Right renal cortex interstitium (tissue), 3 donors: Measurements from ENCODE around the gene SLX1A. TPM values are rescaled to one million over a fixed set of nuclear protein-coding genes. Genes with fewer than 3 reads are reported as not detected.
"Not testable (repeated sequence)": the region's sequence is repeated elsewhere in the genome, so short reads cannot be mapped to it uniquely, and the experiment has no call there.

ENCODE experiments used
- DNase-seq, 3 donors: peaks; one replicate each; pipeline ENCODE4 v3.0.0-alpha.2; 2013; ENCODE audit warnings: low read depth in 3 of 3, low spot score in 2 of 3
- polyA plus RNA-seq, 3 donors: library from polyadenylated mRNA; unstranded; fragments of 120-200 nt; gene quantifications; one replicate each; pipeline ENCODE4 v1.2.1, GENCODE V29; 2013; ENCODE audit not compliant: insufficient read length in 3 of 3

The SLX1A gene
- polyA plus RNA-seq, 3 donors: 14.8 to 17.2 (median 16.3) TPM

DNA sequence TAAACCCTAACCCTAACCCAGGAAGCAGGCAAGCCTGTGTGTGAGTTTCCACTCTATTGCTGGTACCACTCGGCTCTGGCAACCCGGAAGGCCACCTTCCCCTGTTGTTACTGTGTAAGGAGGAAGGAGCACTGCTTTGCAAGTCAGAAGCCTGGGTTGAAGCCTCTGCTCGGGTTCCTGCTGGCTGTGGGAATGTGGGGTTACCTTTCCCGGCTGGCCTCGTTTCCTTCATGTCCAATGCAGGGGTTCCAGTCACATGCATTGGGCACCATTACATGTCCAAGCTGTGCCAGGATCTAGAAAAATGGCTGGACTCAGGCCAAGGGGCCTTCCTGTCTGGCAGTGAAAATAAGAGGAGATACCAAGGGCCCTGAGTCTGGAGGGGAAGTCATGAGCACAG lies 23.4 kb downstream of the SLX1A start:
- not testable (repeated sequence) for DNase-seq

Other genes with a start within 250 kb of the SLX1A start
- 100 to 1,000 TPM in 1 of 3 donors, 10 to 100 TPM in 2; 93.1 to 107 (median 96.3) TPM for gene TMEM219, start 231.8 kb upstream of the SLX1A start, polyA plus RNA-seq
- 10 to 100 TPM; 33.6 to 36.9 (median 36.4) TPM for gene TAOK2, start 220.0 kb upstream of the SLX1A start, polyA plus RNA-seq
- gene HIRIP3, start 198.3 kb upstream of the SLX1A start, polyA plus RNA-seq: 10 to 100 TPM; 16.2 to 18.8 (median 18.0) TPM
- gene INO80E, start 197.6 kb upstream of the SLX1A start, polyA plus RNA-seq: 10 to 100 TPM; 34.5 to 37.9 (median 36.7) TPM
- 1 to 10 TPM; 1.6 to 2.3 (median 1.7) TPM for gene DOC2A, start 182.8 kb upstream of the SLX1A start, polyA plus RNA-seq
- gene C16orf92, start 170.7 kb upstream of the SLX1A start, polyA plus RNA-seq: not detected
- gene TLCD3B, start 162.6 kb upstream of the SLX1A start, polyA plus RNA-seq: under 1 TPM; 0.60 to 0.93 (median 0.90) TPM
- gene ALDOA, start 128.1 kb upstream of the SLX1A start, polyA plus RNA-seq: 100 to 1,000 TPM; 451 to 496 (median 456) TPM
- 10 to 100 TPM; 80.0 to 95.1 (median 92.9) TPM for gene PPP4C, start 117.9 kb upstream of the SLX1A start, polyA plus RNA-seq
- gene TBX6, start 102.0 kb upstream of the SLX1A start, polyA plus RNA-seq: under 1 TPM; 0.65 to 0.88 (median 0.79) TPM
- gene YPEL3, start 97.7 kb upstream of the SLX1A start, polyA plus RNA-seq: 10 to 100 TPM; 41.4 to 49.2 (median 42.2) TPM
- gene GDPD3, start 80.3 kb upstream of the SLX1A start, polyA plus RNA-seq: 1 to 10 TPM; 8.5 to 9.9 (median 9.8) TPM
- 10 to 100 TPM; 71.4 to 92.7 (median 84.1) TPM for gene MAPK3, start 70.7 kb upstream of the SLX1A start, polyA plus RNA-seq
- 1 to 10 TPM; 7.2 to 9.9 (median 9.3) TPM for gene CORO1A, start 10.3 kb upstream of the SLX1A start, polyA plus RNA-seq
- 10 to 100 TPM; 24.1 to 27.7 (median 26.4) TPM for gene BOLA2B, start 209 bp upstream of the SLX1A start, polyA plus RNA-seq
- gene SULT1A3, start 5.4 kb downstream of the SLX1A start, polyA plus RNA-seq: 10 to 100 TPM in 2 of 3 donors, 1 to 10 TPM in 1; 2.2 to 13.9 (median 11.9) TPM
- gene NPIPB13, start 54.6 kb downstream of the SLX1A start, polyA plus RNA-seq: 1 to 10 TPM; 3.8 to 5.6 (median 5.3) TPM
- 10 to 100 TPM; 58.4 to 62.9 (median 61.3) TPM for gene CD2BP2, start 161.4 kb downstream of the SLX1A start, polyA plus RNA-seq
- 10 to 100 TPM; 26.5 to 30.3 (median 28.4) TPM for gene TBC1D10B, start 176.6 kb downstream of the SLX1A start, polyA plus RNA-seq
- 1 to 10 TPM in 1 of 3 donors, under 1 TPM in 2; 0.72 to 1.0 (median 0.83) TPM for gene MYL11, start 180.9 kb downstream of the SLX1A start, polyA plus RNA-seq
- 1 to 10 TPM; 1.7 to 2.2 (median 2.1) TPM for gene SEPTIN1, start 188.7 kb downstream of the SLX1A start, polyA plus RNA-seq
- gene ZNF48, start 201.5 kb downstream of the SLX1A start, polyA plus RNA-seq: 10 to 100 TPM; 11.7 to 14.1 (median 13.0) TPM
- gene ZNF771, start 213.7 kb downstream of the SLX1A start, polyA plus RNA-seq: 1 to 10 TPM; 4.6 to 6.9 (median 5.7) TPM
- gene DCTPP1, start 236.2 kb downstream of the SLX1A start, polyA plus RNA-seq: 10 to 100 TPM; 35.6 to 46.6 (median 42.5) TPM